B cell (primary cell): Measurements from ENCODE around the gene PITX2. TPM values are rescaled to one million over a fixed set of nuclear protein-coding genes. Genes with fewer than 3 reads are reported as not detected.

Source experiments
- ATAC-seq: fragments of 200-7000 bp; cut with Tn5 transposase; one replicate; pipeline ENCODE4 v1.10.0; 2021; ENCODE audit warnings: low read depth, mild to moderate bottlenecking, moderate number of reproducible peaks, moderate library complexity
- CTCF ChIA-PET: fragments of 350-600 bp; sonication (Branson Sonifier 250); formaldehyde crosslinking; loops from one replicate; lab custom pipeline; 2021; ENCODE audit warnings: antibody characterized with exemption, inconsistent platforms; lab: Charles Lee
- POLR2A ChIA-PET: fragments of 350-600 bp; sonication (Branson Sonifier 250); formaldehyde crosslinking; loops from one replicate; lab custom pipeline; 2021; ENCODE audit warnings: antibody characterized with exemption; lab: Charles Lee
- DNase-seq: peaks from one replicate; pipeline ENCODE4 v3.0.0; 2013
- H2AFZ ChIP-seq: 2 replicates; pipeline ENCODE4 v1.6.1; 2012; ENCODE audit warnings: mild to moderate bottlenecking, low read depth, low read length; ENCODE audit not compliant: insufficient read depth, poor library complexity, severe bottlenecking
- H3K27ac ChIP-seq, 2 donors: 1 replicate in 1 of 2; 2 replicates in 1 of 2; pipeline ENCODE4 v1.5.1; 2012 to 2013; ENCODE audit warnings: low read length in 2 of 2, mild to moderate bottlenecking in 2 of 2, moderate library complexity in 1 of 2
- H3K27me3 ChIP-seq, 4 experiments: fragments of 200-600 bp in 1 of 4; sonication (generic) in 1 of 4; replicated peaks in 1 of 4; 1 replicate in 2 of 4; 2 replicates in 2 of 4; pipeline versions ENCODE4 v1.6.1 to v1.7.0; 2013 to 2016; ENCODE audit warnings: low read length in 3 of 4, mild to moderate bottlenecking in 2 of 4, mixed read lengths in 1 of 4, moderate library complexity in 1 of 4; ENCODE audit not compliant: insufficient read depth in 4 of 4, control insufficient read depth in 3 of 4; ENCODE audit errors: control extremely low read depth in 1 of 4
- H3K36me3 ChIP-seq, 2 experiments: replicated peaks in 1 of 2; 1 replicate in 1 of 2; 2 replicates in 1 of 2; pipeline versions ENCODE4 v1.6.1 to v1.7.1; 2013; ENCODE audit warnings: low read length in 1 of 2; ENCODE audit not compliant: insufficient read depth in 2 of 2, control insufficient read depth in 1 of 2; ENCODE audit errors: control extremely low read depth in 1 of 2, extremely low read depth in 1 of 2
- H3K4me1 ChIP-seq, 2 donors: fragments of 200-600 bp in 1 of 2; sonication (generic) in 1 of 2; 1 replicate in 1 of 2; 2 replicates in 1 of 2; pipeline versions ENCODE4 v1.5.1 to v1.6.1; 2013 to 2017; ENCODE audit warnings: low read length in 2 of 2; ENCODE audit not compliant: control insufficient read depth in 2 of 2, insufficient read depth in 2 of 2
- H3K4me2 ChIP-seq: replicated peaks from 2 replicates; pipeline ENCODE3; 2012; ENCODE audit warnings: mild to moderate bottlenecking, low read depth, low read length; ENCODE audit not compliant: poor library complexity, severe bottlenecking
- H3K4me3 ChIP-seq, 5 experiments: fragments of 200-600 bp in 1 of 5; sonication (generic) in 1 of 5; 1 replicate in 3 of 5; 2 replicates in 2 of 5; pipeline versions ENCODE4 v1.5.1 to v1.7.0; 2011 to 2016; ENCODE audit warnings: low read length in 4 of 5, mild to moderate bottlenecking in 4 of 5, low read depth in 2 of 5, control low read depth in 1 of 5, moderate library complexity in 1 of 5; ENCODE audit not compliant: insufficient read depth in 1 of 5; ENCODE audit errors: control extremely low read depth in 1 of 5, extremely low read depth in 1 of 5
- H3K79me2 ChIP-seq: fragments of 200-600 bp; sonication (generic); one replicate; pipeline ENCODE4 v1.6.0; 2016; ENCODE audit warnings: low read length; ENCODE audit not compliant: control insufficient read depth, insufficient read depth
- H3K9ac ChIP-seq: fragments of 200-600 bp; sonication (generic); 2 replicates; pipeline ENCODE4 v1.6.1; 2017; ENCODE audit warnings: mild to moderate bottlenecking, low read length, moderate library complexity
- H3K9me3 ChIP-seq, 3 donors: one replicate each; pipeline versions ENCODE4 v1.6.1 to v1.7.1; 2013; ENCODE audit warnings: low read length in 2 of 3; ENCODE audit not compliant: control insufficient read depth in 2 of 3, insufficient read depth in 1 of 3; ENCODE audit errors: control extremely low read depth in 1 of 3
- H4K20me1 ChIP-seq: 2 replicates; pipeline ENCODE4 v1.6.0; 2012; ENCODE audit warnings: mild to moderate bottlenecking, low read length; ENCODE audit not compliant: insufficient read depth, control insufficient read depth, poor library complexity, severe bottlenecking
- H3K27ac Mint-ChIP-seq: one replicate; pipeline ENCODE4 v1.8.0; 2021; ENCODE audit warnings: mixed read lengths
- H3K27me3 Mint-ChIP-seq: one replicate; pipeline ENCODE4 v1.8.0; 2021; ENCODE audit warnings: mixed read lengths
- H3K4me1 Mint-ChIP-seq: one replicate; pipeline ENCODE4 v1.8.0; 2021; ENCODE audit warnings: mixed read lengths
- H3K4me3 Mint-ChIP-seq: one replicate; pipeline ENCODE4 v1.8.0; 2021; ENCODE audit warnings: mixed read lengths
- H3K9me3 Mint-ChIP-seq: one replicate; pipeline ENCODE4 v1.8.0; 2022; ENCODE audit warnings: mixed read lengths; ENCODE audit not compliant: insufficient read depth
- EZH2 ChIP-seq: IDR thresholded peaks from 2 replicates; pipeline ENCODE4 v1.6.1; 2012; ENCODE audit warnings: borderline replicate concordance, low read depth, mild to moderate bottlenecking, moderate library complexity, low read length; ENCODE audit not compliant: insufficient read depth, poor library complexity, severe bottlenecking
- WGBS: methylation state at CpG from one replicate; pipeline ENCODE4 v1.1.5; 2013; ENCODE audit warnings: missing lambda C conversion rate; ENCODE audit not compliant: insufficient coverage; 5-methylcytosine and 5-hydroxymethylcytosine counted together
- intact Hi-C: fragments of 100-400 bp; cut with micrococcal nuclease; formaldehyde crosslinking; loops from one replicate; pipeline ENCODE4 v1.10.0; 2022
- polyA plus RNA-seq: library from polyadenylated mRNA; depleted of rRNA; stranded (reverse); fragments of >200 nt; gene quantifications from 2 replicates; pipeline ENCODE4 v1.2.3, GENCODE V29; 2012
- total RNA-seq, 2 donors: library from RNA; stranded (reverse); fragments of 120-200 nt in 1 of 2; gene quantifications; 1 replicate in 1 of 2; 2 replicates in 1 of 2; pipeline versions ENCODE4 v1.2.3 to v1.2.4, GENCODE V29; 2013 to 2022
- TF ChIP-seq, protein P1 (sequence below): fragments of 200-600 bp; IDR thresholded peaks from one replicate; pipeline ENCODE4 v1.8.0; 2022; ENCODE audit warnings: antibody characterized with exemption, mild to moderate bottlenecking

PITX2 gene
- total and polyA plus RNA-seq, 2 donors (not counting 1 experiment from before 2014, with no cell fraction given): not detected

DNA sequence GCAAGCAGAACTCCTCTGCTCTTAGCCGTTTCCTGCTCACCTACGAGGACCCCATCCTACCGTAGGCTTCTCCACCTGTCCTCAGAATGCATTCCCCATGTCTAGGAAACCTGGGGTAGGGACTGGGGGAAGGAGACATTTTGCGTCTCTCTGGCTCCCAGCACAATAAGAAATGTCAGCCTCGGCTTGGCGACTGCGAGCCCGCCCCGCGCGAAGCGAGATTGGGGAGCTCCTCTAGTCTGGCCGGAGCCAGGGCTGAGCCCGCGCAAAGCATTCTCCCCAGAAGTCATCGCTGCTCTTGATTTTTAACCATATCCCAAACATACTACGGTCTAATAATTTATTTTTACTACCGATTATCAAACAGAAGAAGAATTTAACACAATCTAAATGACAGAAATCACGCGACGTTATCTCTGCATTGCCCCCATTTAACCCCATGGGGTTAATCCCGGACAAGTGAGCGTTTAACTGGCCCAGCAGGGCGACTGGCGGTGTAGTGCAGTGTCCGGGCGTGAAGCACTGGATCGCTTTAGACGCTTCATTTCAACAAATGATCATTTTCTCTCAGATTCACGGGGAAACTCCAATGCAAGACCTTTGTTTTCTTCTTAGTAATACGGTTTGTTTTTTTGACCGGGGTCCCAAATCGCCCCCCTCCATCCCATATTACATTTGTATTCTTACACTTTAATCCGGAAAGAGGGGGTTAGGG is 8.0 kb upstream of the PITX2 start:
- intact Hi-C loops: no loop called here
- Histone ChIP-seq H3K36me3 (no peaks in the 10 kb centered on the region), H2AFZ (no peak overlapping the region), H3K9me3 (peaks cover 0 to 62% (median 2%) of the 10 kb centered on the region in 3 donors), H3K4me3 (no peak overlapping the region), H3K9ac (no peak overlapping the region), H3K4me2 (no peak overlapping the region), H3K79me2 (no peaks in the 10 kb centered on the region), H3K27me3 (peaks cover 2 to 86% (median 67%) of the 10 kb centered on the region in 4 experiments), H3K27ac (no peak overlapping the region), H3K4me1 (peaks cover 13 to 29% of the 10 kb centered on the region in 2 donors), H4K20me1 (no peaks in the 10 kb centered on the region)
- no peak for TF ChIP-seq EZH2
- TF ChIP-seq, protein P1, sequence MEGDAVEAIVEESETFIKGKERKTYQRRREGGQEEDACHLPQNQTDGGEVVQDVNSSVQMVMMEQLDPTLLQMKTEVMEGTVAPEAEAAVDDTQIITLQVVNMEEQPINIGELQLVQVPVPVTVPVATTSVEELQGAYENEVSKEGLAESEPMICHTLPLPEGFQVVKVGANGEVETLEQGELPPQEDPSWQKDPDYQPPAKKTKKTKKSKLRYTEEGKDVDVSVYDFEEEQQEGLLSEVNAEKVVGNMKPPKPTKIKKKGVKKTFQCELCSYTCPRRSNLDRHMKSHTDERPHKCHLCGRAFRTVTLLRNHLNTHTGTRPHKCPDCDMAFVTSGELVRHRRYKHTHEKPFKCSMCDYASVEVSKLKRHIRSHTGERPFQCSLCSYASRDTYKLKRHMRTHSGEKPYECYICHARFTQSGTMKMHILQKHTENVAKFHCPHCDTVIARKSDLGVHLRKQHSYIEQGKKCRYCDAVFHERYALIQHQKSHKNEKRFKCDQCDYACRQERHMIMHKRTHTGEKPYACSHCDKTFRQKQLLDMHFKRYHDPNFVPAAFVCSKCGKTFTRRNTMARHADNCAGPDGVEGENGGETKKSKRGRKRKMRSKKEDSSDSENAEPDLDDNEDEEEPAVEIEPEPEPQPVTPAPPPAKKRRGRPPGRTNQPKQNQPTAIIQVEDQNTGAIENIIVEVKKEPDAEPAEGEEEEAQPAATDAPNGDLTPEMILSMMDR: no peak
- ATAC-seq: no peak
- H3K9me3 Mint-ChIP-seq: no peaks in the 10 kb centered on the region
- H3K4me3 Mint-ChIP-seq: no peak overlapping the region
- H3K27ac Mint-ChIP-seq: no peak overlapping the region
- peaks cover 11% of the 10 kb centered on the region for H3K4me1 Mint-ChIP-seq
- no peak for DNase-seq
- WGBS: 14% methylated on average over 25 of the region's 34 CpGs
- H3K27me3 Mint-ChIP-seq: peaks cover 80% of the 10 kb centered on the region
- CTCF ChIA-PET: no interaction called here
- POLR2A ChIA-PET: no interaction called here

DNA sequence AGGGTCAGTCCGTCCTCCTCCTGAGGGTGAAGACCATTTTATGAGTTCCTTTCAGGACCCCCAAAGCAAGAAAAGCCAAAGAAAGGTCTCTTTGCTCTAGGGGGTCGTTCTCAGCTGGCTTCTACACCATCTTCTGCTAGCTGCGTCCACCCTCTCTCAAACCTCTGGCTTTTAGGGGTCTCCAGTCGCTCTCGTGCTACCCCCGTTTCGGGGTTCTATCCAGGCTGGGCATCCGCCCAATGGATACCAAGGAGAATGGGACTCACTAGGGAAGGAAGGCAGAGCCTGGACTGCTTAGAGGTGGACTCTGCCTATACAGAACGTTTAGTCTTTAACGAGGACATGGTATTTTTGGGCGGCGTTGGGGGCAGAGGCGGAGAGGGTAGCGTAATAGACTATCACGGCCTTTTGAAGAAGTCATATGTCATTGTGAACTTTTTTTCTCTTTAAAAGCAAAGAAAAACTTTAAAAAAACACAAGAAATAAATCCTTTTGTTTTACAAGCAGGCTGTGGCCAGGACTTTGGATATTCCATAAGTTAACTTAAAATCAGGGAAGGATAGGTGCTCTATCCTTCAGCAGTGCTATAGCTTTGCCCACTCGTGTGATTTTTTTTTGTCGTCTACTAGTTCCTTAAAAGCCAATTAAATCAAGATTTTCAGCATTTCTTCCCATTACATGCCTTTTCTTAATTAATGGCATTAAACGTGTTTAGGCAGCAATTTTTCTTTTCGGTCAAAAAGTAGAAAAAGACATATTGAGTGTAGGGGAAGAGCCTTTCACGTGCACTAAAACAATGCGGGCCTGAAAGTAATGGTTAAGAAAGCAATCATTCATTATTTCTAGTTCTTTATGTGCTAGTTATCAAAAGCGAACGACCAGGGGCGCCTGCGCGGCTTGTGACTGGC is 7.2 kb upstream of the PITX2 start:
- no peak overlapping the region for H3K27ac ChIP-seq
- Mint-ChIP-seq H3K4me3 (no peak overlapping the region), H3K27ac (peak overlapping the region; percentile 27), H3K27me3 (peaks cover 83% of the 10 kb centered on the region), H3K4me1 (peaks cover 11% of the 10 kb centered on the region), H3K9me3 (no peaks in the 10 kb centered on the region)
- no peaks in the 10 kb centered on the region for H3K79me2 ChIP-seq
- H3K4me3 ChIP-seq: no peak overlapping the region
- H3K9me3 ChIP-seq: peaks cover 0 to 62% (median 2%) of the 10 kb centered on the region in 3 donors
- ATAC-seq (no peak), DNase-seq (no peak)
- no peak overlapping the region for H3K4me2 ChIP-seq
- no peaks in the 10 kb centered on the region for H3K36me3 ChIP-seq
- peaks cover 13 to 29% of the 10 kb centered on the region in 2 donors for H3K4me1 ChIP-seq
- intact Hi-C loops: no loop called here
- no peak overlapping the region for H3K9ac ChIP-seq
- H3K27me3 ChIP-seq: peaks cover 2 to 89% (median 69%) of the 10 kb centered on the region in 4 experiments
- ChIA-PET POLR2A (no interaction called here), CTCF (no interaction called here)
- no peak for TF ChIP-seq EZH2
- TF ChIP-seq, protein P1: no peak
- H2AFZ ChIP-seq: no peak overlapping the region
- 15% methylated on average over 12 of the region's 26 CpGs for WGBS
- H4K20me1 ChIP-seq: no peaks in the 10 kb centered on the region
